ENCODE measurements around the gene CDR2L.

GRCh38 chr17:74971069-74971841 lies 16.2 kb upstream of the CDR2L start:
- no peak for TF ChIP-seq CTCF (IDR thresholded peaks at IDR 0.05)
- no peak for TF ChIP-seq POLR2A (IDR thresholded peaks at IDR 0.05)
- no peak for TF ChIP-seq EP300 (IDR thresholded peaks at IDR 0.05)
